Upper lobe of left lung (tissue), 6 donors: Measurements from ENCODE around the gene FZD2. TPM values are rescaled to one million over a fixed set of nuclear protein-coding genes. Genes with fewer than 3 reads are reported as not detected.
A peak's percentile ranks its signal among the peaks of the same experiment; 100 is the strongest.
"Not testable (repeated sequence)": the region's sequence is repeated elsewhere in the genome, so short reads cannot be mapped to it uniquely, and the experiment has no call there.

Experiments used
- ATAC-seq, 2 donors: fragments of 200-7000 bp; cut with Tn5 transposase; one replicate each; pipeline ENCODE4 v1.9.1; 2022; ENCODE audit warnings: mild to moderate bottlenecking in 2 of 2, moderate library complexity in 2 of 2; ENCODE audit not compliant: low FRiP score in 2 of 2
- DNase-seq, 2 donors: peaks; one replicate each; pipeline ENCODE4 v3.0.0-alpha.2; 2019 to 2020
- H3K27ac ChIP-seq, 4 donors: fragments of 200-600 bp; sonication (generic); one replicate each; pipeline ENCODE4 v1.5.1; 2016 to 2019
- H3K27me3 ChIP-seq, 4 donors: fragments of 200-600 bp; sonication (generic); one replicate each; pipeline ENCODE4 v1.5.1; 2017 to 2019
- H3K36me3 ChIP-seq, 4 donors: fragments of 200-600 bp; sonication (generic); one replicate each; pipeline ENCODE4 v1.5.1; 2016 to 2019
- H3K4me1 ChIP-seq, 4 donors: fragments of 200-600 bp; sonication (generic); one replicate each; pipeline ENCODE4 v1.5.1; 2018 to 2019
- H3K4me3 ChIP-seq, 4 donors: fragments of 200-600 bp; sonication (generic); one replicate each; pipeline ENCODE4 v1.5.1; 2017 to 2019; ENCODE audit warnings: mild to moderate bottlenecking in 2 of 4, moderate library complexity in 1 of 4
- H3K9me3 ChIP-seq, 4 donors: fragments of 200-600 bp; sonication (generic); one replicate each; pipeline ENCODE4 v1.5.1; 2018 to 2019
- CTCF ChIP-seq, 6 experiments: fragments of 450-650 bp in 4 of 6; fragments of 200-600 bp in 2 of 6; sonication (generic) in 2 of 6; IDR thresholded peaks; one replicate each; pipeline ENCODE4 v1.5.1; 2016 to 2019; ENCODE audit warnings: antibody characterized with exemption in 6 of 6
- EP300 ChIP-seq, 4 donors: sonication (generic); formaldehyde crosslinking; IDR thresholded peaks; one replicate each; pipeline ENCODE4 v1.5.1; 2017; ENCODE audit warnings: antibody characterized with exemption in 4 of 4, control low read depth in 2 of 4
- POLR2A ChIP-seq, 4 donors: fragments of 450-650 bp; IDR thresholded peaks; one replicate each; pipeline ENCODE4 v1.5.1; 2016 to 2017; ENCODE audit warnings: antibody characterized with exemption in 4 of 4, mild to moderate bottlenecking in 2 of 4
- POLR2AphosphoS5 ChIP-seq, 2 donors: sonication (generic); formaldehyde crosslinking; IDR thresholded peaks; one replicate each; pipeline ENCODE4 v1.5.1; 2017; ENCODE audit warnings: antibody characterized with exemption in 2 of 2
- WGBS, 2 donors: methylation state at CpG; one replicate each; pipeline ENCODE4 v1.1.5; 2017 to 2018; 5-methylcytosine and 5-hydroxymethylcytosine counted together
- total RNA-seq, 6 donors: library from RNA; depleted of rRNA in 4 of 6; stranded (reverse); fragments of >200 nt in 4 of 6; gene quantifications; one replicate each; pipeline versions ENCODE4 v1.1.0 to v1.2.1, GENCODE V29; 2016 to 2021
- donor health status: DM: no; HTN: no; CAD: no; lungs with moderate emphysema.
- donor health status: DM: no; HTN: yes; CAD: no; lungs with severe emphysema.

Gene FZD2
- total RNA-seq, 6 donors from 2014 or later = 4.2 to 12.9 (median 7.5) TPM

GRCh38 chr17:44533533-44534246 lies 23.6 kb upstream of the FZD2 start:
- no peaks in the 10 kb centered on the region for H3K36me3 ChIP-seq
- H3K27ac ChIP-seq = peak overlapping the region in 1 of 4 donors; percentile 12
- H3K27me3 ChIP-seq = no peaks in the 10 kb centered on the region
- peak overlapping the region in 1 of 4 donors; percentile 22 for H3K4me3 ChIP-seq
- peak; percentile 91 to 95 (median 93) for TF ChIP-seq CTCF (IDR thresholded peaks at IDR 0.05)
- no peak for TF ChIP-seq POLR2AphosphoS5 (IDR thresholded peaks at IDR 0.05)
- peak; percentile 81 to 87 for DNase-seq
- peaks cover 10 to 20% (median 12%) of the 10 kb centered on the region in 4 donors for H3K4me1 ChIP-seq
- peak; percentile 90 to 94 for ATAC-seq
- 36 to 38% methylated on average over 19 to 21 of the region's 21 CpGs for WGBS, 2 donors
- H3K9me3 ChIP-seq = no peaks in the 10 kb centered on the region

DNA sequence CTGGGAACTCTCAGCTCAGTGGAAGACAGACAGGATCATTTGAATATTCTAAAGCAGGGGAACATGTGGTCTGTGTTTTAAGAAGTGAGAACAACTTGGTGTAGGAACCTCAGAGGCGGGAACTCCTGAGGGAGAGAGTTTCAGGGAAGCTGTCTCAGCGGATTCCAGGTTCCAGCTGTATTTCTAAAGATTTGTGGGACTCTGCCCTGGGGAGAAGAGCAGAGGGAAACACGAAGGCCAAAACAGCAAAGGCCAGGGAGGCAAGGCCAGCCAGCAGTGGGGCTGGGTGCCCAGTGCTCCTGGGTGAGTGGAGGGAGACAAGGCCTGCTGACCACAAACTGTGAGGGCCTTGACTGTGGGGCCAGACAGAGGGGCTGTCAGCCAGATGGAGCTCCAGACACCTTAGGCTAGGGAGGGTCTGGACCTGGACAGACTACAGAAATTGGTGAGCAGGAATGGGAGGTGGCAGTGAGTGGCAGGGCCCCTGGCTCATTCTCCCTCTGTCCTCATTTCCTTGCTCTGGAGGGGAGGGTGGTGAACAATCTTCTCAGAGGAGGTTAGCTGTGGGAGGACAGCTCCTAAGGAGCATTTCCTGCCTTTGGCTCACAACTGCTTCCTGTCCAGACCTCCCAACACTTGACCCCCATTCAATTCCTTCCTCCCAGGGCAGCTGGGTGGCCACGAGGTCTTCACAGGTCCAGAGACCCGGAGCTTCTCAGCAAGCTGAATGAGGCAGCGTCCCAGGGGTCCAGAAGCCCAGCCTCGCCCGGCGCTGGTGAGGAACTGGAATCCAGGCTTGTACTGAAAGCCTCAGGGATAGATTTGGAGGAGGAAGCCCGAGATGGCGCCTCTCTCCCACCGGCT lies 21.0 kb upstream of the FZD2 start:
- no peak for ATAC-seq
- peaks cover 10 to 20% (median 12%) of the 10 kb centered on the region in 4 donors for H3K4me1 ChIP-seq
- 56 to 74% methylated on average over 6 to 12 of the region's 12 CpGs for WGBS, 2 donors
- peak overlapping the region in 3 of 4 donors; percentile 40 to 67 (median 43) for H3K27ac ChIP-seq
- no peaks in the 10 kb centered on the region for H3K9me3 ChIP-seq
- H3K27me3 ChIP-seq = no peaks in the 10 kb centered on the region
- peak in 1 of 2 donors; percentile 60 for DNase-seq
- TF ChIP-seq POLR2AphosphoS5 (IDR thresholded peaks at IDR 0.05) (no peak), POLR2A (IDR thresholded peaks at IDR 0.05) (peak in 1 of 4 donors; percentile 26)
- H3K4me3 ChIP-seq = no peak overlapping the region
- no peaks in the 10 kb centered on the region for H3K36me3 ChIP-seq

DNA sequence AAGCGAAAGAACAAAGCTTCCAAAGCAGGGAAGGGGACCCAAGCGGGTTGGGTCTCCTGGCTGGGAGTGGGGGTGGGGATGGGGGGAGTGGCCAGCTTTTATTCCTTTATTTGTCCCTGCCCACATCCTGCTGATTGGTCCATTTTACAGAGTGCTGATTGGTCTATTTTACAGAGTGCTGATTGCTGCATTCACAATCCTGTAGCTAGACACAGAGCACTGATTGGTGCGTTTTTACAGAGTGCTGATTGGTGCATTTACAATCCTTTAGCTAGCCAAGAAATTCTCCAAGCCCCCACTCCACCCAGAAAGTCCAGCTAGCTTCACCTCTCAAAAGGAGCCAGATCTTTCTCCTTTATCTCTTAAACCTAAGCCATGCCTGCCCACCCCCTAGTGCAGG lies 19.4 kb upstream of the FZD2 start:
- H3K27me3 ChIP-seq, H3K4me3 ChIP-seq, DNase-seq, ATAC-seq, H3K27ac ChIP-seq, H3K9me3 ChIP-seq, H3K36me3 ChIP-seq: not testable (repeated sequence)
- H3K4me1 ChIP-seq = peaks cover 12 to 24% (median 13%) of the 10 kb centered on the region in 4 donors
- WGBS, 2 donors = 100% methylated on average over 3 of the region's 3 CpGs

- Histone ChIP-seq H3K27me3 (no peaks in the 10 kb centered on the region), H3K4me3 (no peak overlapping the region), H3K9me3 (no peaks in the 10 kb centered on the region), H3K4me1 (peaks cover 6 to 19% (median 8%) of the 10 kb centered on the region in 4 donors), H3K36me3 (no peaks in the 10 kb centered on the region), H3K27ac (no peak overlapping the region)
- WGBS, 2 donors = 57 to 59% methylated on average over 14 to 15 of the region's 15 CpGs
- ATAC-seq (no peak), DNase-seq (peak in 1 of 2 donors; percentile 42)
- TF ChIP-seq POLR2A (IDR thresholded peaks at IDR 0.05) = no peak
- TF ChIP-seq POLR2AphosphoS5 (IDR thresholded peaks at IDR 0.05) = no peak
- no peak for TF ChIP-seq CTCF (IDR thresholded peaks at IDR 0.05)
- TF ChIP-seq EP300 (IDR thresholded peaks at IDR 0.05) = no peak
Measured at GRCh38 chr17:44539673-44540072, 17.6 kb upstream of the FZD2 start.

GRCh38 chr17:44540246-44541084 lies 16.8 kb upstream of the FZD2 start:
- peaks cover 6 to 19% (median 8%) of the 10 kb centered on the region in 4 donors for H3K4me1 ChIP-seq
- no peaks in the 10 kb centered on the region for H3K36me3 ChIP-seq
- H3K27ac ChIP-seq = no peak overlapping the region
- no peak overlapping the region for H3K4me3 ChIP-seq
- ATAC-seq (no peak), DNase-seq (peak in 1 of 2 donors; percentile 7)
- TF ChIP-seq CTCF (IDR thresholded peaks at IDR 0.05) = no peak
- no peak for TF ChIP-seq POLR2A (IDR thresholded peaks at IDR 0.05)
- no peak for TF ChIP-seq EP300 (IDR thresholded peaks at IDR 0.05)
- no peak for TF ChIP-seq POLR2AphosphoS5 (IDR thresholded peaks at IDR 0.05)
- H3K27me3 ChIP-seq = no peaks in the 10 kb centered on the region
- 85 to 88% methylated on average over 11 of the region's 11 CpGs for WGBS, 2 donors
- no peaks in the 10 kb centered on the region for H3K9me3 ChIP-seq
